PC-9 (cell line): ENCODE results near the gene TTC7B. TPM values are rescaled to one million over a fixed set of nuclear protein-coding genes. Genes with fewer than 3 reads are reported as not detected.

Source experiments
- BruUV-seq: library from RNA; stranded (reverse); fragments of 400-500 nt; replicated peaks from 2 replicates; lab custom pipeline; 2021; lab: Mats Ljungman, UMichigan
- CTCF ChIA-PET: fragments of 300-600 bp; sonication (Branson Sonifier 250); formaldehyde crosslinking; loops from one replicate; lab custom pipeline; 2022; ENCODE audit warnings: antibody characterized with exemption; lab: Charles Lee
- POLR2A ChIA-PET: fragments of 300-600 bp; sonication (Branson Sonifier 250); formaldehyde crosslinking; loops from one replicate; lab custom pipeline; 2022; ENCODE audit warnings: antibody characterized with exemption; ENCODE audit not compliant: unreplicated experiment; lab: Charles Lee
- DNase-seq, 2 experiments: peaks; one replicate each; pipeline versions ENCODE4 v3.0.0 to v3.0.0-alpha.2; 2015 to 2022; ENCODE audit warnings: mixed read lengths in 1 of 2
- H2AFZ ChIP-seq: fragments of 200-600 bp; sonication (generic); 2 replicates; pipeline ENCODE4 v1.8.1; 2017; ENCODE audit warnings: antibody characterized with exemption
- H3F3A ChIP-seq: fragments of 200-600 bp; sonication (generic); 2 replicates; pipeline ENCODE4 v1.8.1; 2017; ENCODE audit warnings: antibody characterized with exemption, mild to moderate bottlenecking, low read depth; ENCODE audit not compliant: insufficient read depth
- H3K27ac ChIP-seq: fragments of 200-600 bp; sonication (generic); 2 replicates; pipeline ENCODE4 v1.6.1; 2016; ENCODE audit warnings: mixed run types
- H3K27me3 ChIP-seq: fragments of 200-600 bp; sonication (generic); 2 replicates; pipeline ENCODE4 v1.6.1; 2016; ENCODE audit warnings: low read depth, mixed run types; ENCODE audit not compliant: insufficient read depth
- H3K36me3 ChIP-seq: fragments of 200-600 bp; sonication (generic); 2 replicates; pipeline ENCODE4 v1.6.1; 2016; ENCODE audit warnings: low read depth, mixed run types
- H3K4me1 ChIP-seq: fragments of 200-600 bp; sonication (generic); replicated peaks from 2 replicates; pipeline ENCODE4 v1.6.1; 2016; ENCODE audit warnings: mixed run types; ENCODE audit not compliant: insufficient read depth
- H3K4me2 ChIP-seq: fragments of 200-600 bp; sonication (generic); 2 replicates; pipeline ENCODE4 v1.6.1; 2017; ENCODE audit warnings: mixed run types
- H3K4me3 ChIP-seq: fragments of 200-600 bp; sonication (generic); 2 replicates; pipeline ENCODE4 v1.6.1; 2016; ENCODE audit warnings: mixed run types
- H3K79me2 ChIP-seq: fragments of 200-600 bp; sonication (generic); 2 replicates; pipeline ENCODE4 v1.6.1; 2017; ENCODE audit warnings: low read depth, mixed run types
- H3K9me2 ChIP-seq: fragments of 200-600 bp; sonication (generic); 2 replicates; pipeline ENCODE4 v1.8.1; 2017; ENCODE audit warnings: mild to moderate bottlenecking; ENCODE audit not compliant: insufficient read depth
- H3K9me3 ChIP-seq: fragments of 200-600 bp; sonication (generic); 2 replicates; pipeline ENCODE4 v1.8.1; 2016; ENCODE audit warnings: low read depth; ENCODE audit not compliant: insufficient read depth
- H4K20me1 ChIP-seq: fragments of 200-600 bp; sonication (generic); 2 replicates; pipeline ENCODE4 v1.8.1; 2017; ENCODE audit not compliant: insufficient read depth
- CTCF ChIP-seq: fragments of 200-600 bp; sonication (generic); conservative IDR thresholded peaks from 2 replicates; pipeline ENCODE4 v1.6.1; 2017; ENCODE audit warnings: mixed run types, antibody characterized with exemption, mild to moderate bottlenecking, moderate library complexity
- EZH2 ChIP-seq: fragments of 200-600 bp; sonication (generic); IDR thresholded peaks from 2 replicates; pipeline ENCODE4 v1.8.0; 2017; ENCODE audit warnings: antibody characterized with exemption, low read depth
- intact Hi-C: fragments of 100-400 bp; cut with micrococcal nuclease; formaldehyde crosslinking; loops from one replicate; pipeline ENCODE4 v1.10.0; 2022; ENCODE audit not compliant: unreplicated experiment
- total RNA-seq: library from RNA; stranded (reverse); gene quantifications from 2 replicates; pipeline ENCODE4 v1.2.3, GENCODE V29; 2021

Gene TTC7B
- total RNA-seq, 1 experiment from 2014 or later: 6.8 TPM

GRCh38 chr14:90613997-90614396 is 202.2 kb downstream of the TTC7B start:
- Histone ChIP-seq H3K27me3 (no peaks in the 10 kb centered on the region), H2AFZ (no peak overlapping the region), H3K4me1 (no peaks in the 10 kb centered on the region), H4K20me1 (no peaks in the 10 kb centered on the region), H3K79me2 (no peaks in the 10 kb centered on the region), H3K9me2 (no peaks in the 10 kb centered on the region), H3K36me3 (no peaks in the 10 kb centered on the region), H3K9me3 (no peaks in the 10 kb centered on the region), H3K4me2 (no peak overlapping the region), H3K4me3 (no peak overlapping the region), H3K27ac (no peak overlapping the region), H3F3A (no peaks in the 10 kb centered on the region)
- POLR2A ChIA-PET: no interaction called here
- TF ChIP-seq EZH2 (no peak), CTCF (no peak)
- no TSS peak for BruUV-seq
- intact Hi-C loops: no loop called here
- CTCF ChIA-PET: no interaction called here
- DNase-seq: no peak

GRCh38 chr14:90613453-90613852 is 202.8 kb downstream of the TTC7B start:
- no peak for DNase-seq
- Histone ChIP-seq H3K9me2 (no peaks in the 10 kb centered on the region), H3K36me3 (no peaks in the 10 kb centered on the region), H2AFZ (no peak overlapping the region), H3K9me3 (no peaks in the 10 kb centered on the region), H3K27ac (no peak overlapping the region), H3K79me2 (no peaks in the 10 kb centered on the region), H3K27me3 (no peaks in the 10 kb centered on the region), H3K4me2 (no peak overlapping the region), H3F3A (no peaks in the 10 kb centered on the region), H3K4me1 (no peaks in the 10 kb centered on the region), H4K20me1 (no peaks in the 10 kb centered on the region), H3K4me3 (no peak overlapping the region)
- POLR2A ChIA-PET: no interaction called here
- BruUV-seq: no TSS peak
- TF ChIP-seq EZH2: no peak
- TF ChIP-seq CTCF: no peak
- intact Hi-C loops: no loop called here
- CTCF ChIA-PET: no interaction called here

- no peaks in the 10 kb centered on the region for H3K79me2 ChIP-seq
- H3K4me3 ChIP-seq: no peak overlapping the region
- intact Hi-C loops: no loop called here
- no peaks in the 10 kb centered on the region for H3K9me2 ChIP-seq
- H3F3A ChIP-seq: no peaks in the 10 kb centered on the region
- CTCF ChIA-PET: no interaction called here
- H4K20me1 ChIP-seq: no peaks in the 10 kb centered on the region
- H3K27me3 ChIP-seq: no peaks in the 10 kb centered on the region
- H3K4me2 ChIP-seq: no peak overlapping the region
- no peaks in the 10 kb centered on the region for H3K4me1 ChIP-seq
- H3K9me3 ChIP-seq: no peaks in the 10 kb centered on the region
- H3K36me3 ChIP-seq: no peaks in the 10 kb centered on the region
- no TSS peak for BruUV-seq
- H3K27ac ChIP-seq: no peak overlapping the region
- POLR2A ChIA-PET: no interaction called here
- no peak overlapping the region for H2AFZ ChIP-seq
- TF ChIP-seq CTCF (no peak), EZH2 (no peak)
- DNase-seq: no peak
These were observed 203.4 kb downstream of the TTC7B start for GRCh38 chr14:90612801-90613200.
